Pancreas (tissue), 10 donors: ENCODE results near the gene IQCE. TPM values are rescaled to one million over a fixed set of nuclear protein-coding genes. Genes with fewer than 3 reads are reported as not detected.
"Not testable (repeated sequence)": the region's sequence is repeated elsewhere in the genome, so short reads cannot be mapped to it uniquely, and the experiment has no call there.

Source experiments
- ATAC-seq, 4 donors: fragments of 200-7000 bp; cut with Tn5 transposase; one replicate each; pipeline versions ENCODE4 v1.8.0 to v1.9.1; 2020; ENCODE audit warnings: mild to moderate bottlenecking in 4 of 4, moderate library complexity in 4 of 4
- DNase-seq, 6 donors: peaks; one replicate each; pipeline ENCODE4 v3.0.0-alpha.2; 2020
- FAIRE-seq: peaks from 2 replicates; lab custom pipeline; 2012; peaks lifted over from hg19 to GRCh38; lab: Jason Lieb, UNC
- H3K27ac ChIP-seq, 4 donors: fragments of 200-600 bp; sonication (generic); 1 replicate in 3 of 4; 2 replicates in 1 of 4; pipeline versions ENCODE4 v1.5.0 to v1.8.0; 2020
- H3K27me3 ChIP-seq, 4 donors: fragments of 200-600 bp; one replicate each; pipeline ENCODE4 v1.8.0; 2021
- H3K36me3 ChIP-seq, 3 donors: fragments of 200-600 bp; sonication (generic) in 1 of 3; one replicate each; pipeline versions ENCODE4 v1.5.0 to v1.8.0; 2020 to 2021
- H3K4me1 ChIP-seq, 3 donors: fragments of 200-600 bp; one replicate each; pipeline ENCODE4 v1.8.0; 2021
- H3K4me3 ChIP-seq, 4 donors: fragments of 200-600 bp; sonication (generic) in 2 of 4; one replicate each; pipeline versions ENCODE4 v1.5.0 to v1.8.0; 2020 to 2021
- H3K9me3 ChIP-seq, 4 donors: fragments of 200-600 bp; one replicate each; pipeline ENCODE4 v1.8.0; 2021
- CTCF ChIP-seq, 4 donors: fragments of 200-600 bp; sonication (generic) in 3 of 4; IDR thresholded peaks; one replicate each; pipeline versions ENCODE4 v1.5.0 to v1.8.0; 2021; ENCODE audit warnings: antibody characterized with exemption in 4 of 4
- WGBS, 2 donors: extraction: QIAGEN DNeasy Blood & Tissue Kit; methylation state at CpG; one replicate each; pipeline ENCODE4 v1.1.7; 2013; 5-methylcytosine and 5-hydroxymethylcytosine counted together
- intact Hi-C, 3 donors: fragments of 100-400 bp; cut with DNase I; formaldehyde crosslinking; loops; one replicate each; pipeline versions ENCODE4 v1.11.1 to v1.14.2; 2022
- polyA plus RNA-seq, 2 donors: library from polyadenylated mRNA; stranded (reverse); fragments of 200-250 nt; gene quantifications; one replicate each; pipeline ENCODE4 v1.2.3, GENCODE V29; 2013
- total RNA-seq, 6 donors: library from RNA; stranded (reverse); fragmentation: NEBNext Ultra II Directional in 4 of 6; extraction: Animal tissue kit (Norgen Biotek cat#: 25700) in 4 of 6; gene quantifications; one replicate each; pipeline versions ENCODE4 v1.2.1 to v1.2.4, GENCODE V29; 2021 to 2023
- donor health status: healthy with polysubstance abuse.
- donor health status: DM: no; HTN: no; CAD: no; lungs with moderate emphysema.
- donor health status: DM: no; HTN: no; CAD: no.
- donor health status: control.
- donor health status: control.
- donor health status: Bipolar disorder and iron deficiency.
- donor health status: DM: yes; HTN: yes; CAD: no.
- donor health status: DM: no; HTN: no; CAD: no.
- donor health status: DM: no; HTN: no; CAD: no.
- donor health status: DM: yes; HTN: yes; CAD: no.

The IQCE gene
- total and polyA plus RNA-seq, 8 donors = 8.8 to 14.1 (median 10.9) TPM

- peak overlapping the region; percentile 74 to 90 (median 80) for H3K4me3 ChIP-seq
- no peak overlapping the region for H3K27ac ChIP-seq
- no peaks in the 10 kb centered on the region for H3K27me3 ChIP-seq
- no peaks in the 10 kb centered on the region for H3K9me3 ChIP-seq
- peaks cover 0 to 3% (median 0%) of the 10 kb centered on the region in 3 donors for H3K36me3 ChIP-seq
- peaks cover 0 to 15% (median 6%) of the 10 kb centered on the region in 3 donors for H3K4me1 ChIP-seq
- no peak for ATAC-seq
- no peak for FAIRE-seq
- WGBS, 2 donors = 66 to 70% methylated on average over 16 of the region's 16 CpGs
- intact Hi-C loops = no loop called here
- DNase-seq = peak in 2 of 6 donors; percentile 1 to 51
- TF ChIP-seq CTCF (IDR thresholded peaks at IDR 0.05) = no peak
These were observed 4.8 kb upstream of the IQCE start for GRCh38 chr7:2553831-2554581.

- FAIRE-seq = no peak
- H3K27me3 ChIP-seq = no peaks in the 10 kb centered on the region
- intact Hi-C loops = no loop called here
- no peaks in the 10 kb centered on the region for H3K9me3 ChIP-seq
- peak overlapping the region in 1 of 4 donors; percentile 99 for H3K27ac ChIP-seq
- no peak for ATAC-seq
- H3K4me1 ChIP-seq = peaks cover 0 to 15% (median 6%) of the 10 kb centered on the region in 3 donors
- H3K36me3 ChIP-seq = peaks cover 0 to 3% (median 0%) of the 10 kb centered on the region in 3 donors
- no peak for TF ChIP-seq CTCF (IDR thresholded peaks at IDR 0.05)
- DNase-seq = no peak
- WGBS, 2 donors = 2 to 4% methylated on average over 10 to 12 of the region's 12 CpGs
- peak overlapping the region; percentile 74 to 90 (median 80) for H3K4me3 ChIP-seq
These were observed 4.1 kb upstream of the IQCE start for GRCh38 chr7:2554661-2555111.

- WGBS, 2 donors = 0 to 1% methylated on average over 58 to 79 of the region's 79 CpGs
- ATAC-seq (peak; percentile 86 to 96 (median 91)), DNase-seq (peak; percentile 95 to 99 (median 98)), FAIRE-seq (no peak)
- H3K4me3 ChIP-seq = peak within 1 kb of the TSS; percentile 74 to 90 (median 80)
- peaks cover 0 to 3% (median 0%) of the 10 kb centered on the region in 3 donors for H3K36me3 ChIP-seq
- TF ChIP-seq CTCF (IDR thresholded peaks at IDR 0.05) = peak in 2 of 4 donors; percentile 14 to 25
- no peaks in the 10 kb centered on the region for H3K9me3 ChIP-seq
- no peaks in the 10 kb centered on the region for H3K27me3 ChIP-seq
- intact Hi-C loops = no loop called here
- peak within 1 kb of the TSS; percentile 99 to 100 (median 99) for H3K27ac ChIP-seq
- peaks cover 0 to 15% (median 6%) of the 10 kb centered on the region in 3 donors for H3K4me1 ChIP-seq
These were observed 3.4 kb upstream of the IQCE start, which contains the start of gene BRAT1 for GRCh38 chr7:2555121-2556052. Gene BRAT1, minus strand, starts transcription at chr7:2555524. Its CDS starts 1,093 bp downstream, at chr7:2554431.

- H3K36me3 ChIP-seq = no peaks in the 10 kb centered on the region
- no peaks in the 10 kb centered on the region for H3K27me3 ChIP-seq
- no peaks in the 10 kb centered on the region for H3K9me3 ChIP-seq
- 3 to 4% methylated on average over 52 of the region's 53 CpGs for WGBS, 2 donors
- no peak for TF ChIP-seq CTCF (IDR thresholded peaks at IDR 0.05)
- FAIRE-seq (no peak), DNase-seq (peak in 1 of 6 donors; percentile 75), ATAC-seq (no peak)
- peak overlapping the region; percentile 79 to 100 (median 94) for H3K4me3 ChIP-seq
- intact Hi-C loops = no loop called here
- H3K27ac ChIP-seq = peak overlapping the region in 3 of 4 donors; percentile 55 to 60 (median 59)
- peaks cover 0 to 16% (median 6%) of the 10 kb centered on the region in 3 donors for H3K4me1 ChIP-seq
These were observed 638 bp downstream of the IQCE start for GRCh38 chr7:2559283-2559950.

GRCh38 chr7:2563955-2564354 lies 5.2 kb downstream of the IQCE start:
- H3K27me3 ChIP-seq, H3K9me3 ChIP-seq, FAIRE-seq, H3K27ac ChIP-seq, H3K36me3 ChIP-seq, intact Hi-C loops, H3K4me3 ChIP-seq, H3K4me1 ChIP-seq, ATAC-seq: not testable (repeated sequence)
- peak in 1 of 6 donors; percentile 1 for DNase-seq
- WGBS, 2 donors = 88 to 94% methylated on average over 3 of the region's 3 CpGs
